ENCODE results near the gene PHLDA1.

DNA sequence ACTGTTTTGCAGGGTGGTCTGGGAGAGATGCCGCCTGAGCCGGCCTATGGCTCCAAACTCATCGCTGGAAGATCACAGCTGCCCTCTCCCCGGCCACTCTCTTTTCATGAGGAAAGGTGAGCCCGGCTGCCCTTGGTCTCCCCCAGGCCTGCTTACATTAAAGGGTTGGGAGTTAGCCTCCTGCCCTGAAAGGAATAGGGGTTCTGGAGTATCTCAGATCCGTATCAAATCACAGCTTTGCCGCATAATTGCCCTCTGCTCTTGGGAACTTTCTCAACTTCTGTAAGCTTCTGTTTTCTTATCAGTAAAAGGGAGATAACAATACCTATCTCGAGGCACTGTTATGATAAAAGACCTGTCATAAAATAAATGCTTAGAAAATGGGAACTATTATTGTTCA lies 17.6 kb downstream of the PHLDA1 start:
- TF ChIP-seq, protein P1, sequence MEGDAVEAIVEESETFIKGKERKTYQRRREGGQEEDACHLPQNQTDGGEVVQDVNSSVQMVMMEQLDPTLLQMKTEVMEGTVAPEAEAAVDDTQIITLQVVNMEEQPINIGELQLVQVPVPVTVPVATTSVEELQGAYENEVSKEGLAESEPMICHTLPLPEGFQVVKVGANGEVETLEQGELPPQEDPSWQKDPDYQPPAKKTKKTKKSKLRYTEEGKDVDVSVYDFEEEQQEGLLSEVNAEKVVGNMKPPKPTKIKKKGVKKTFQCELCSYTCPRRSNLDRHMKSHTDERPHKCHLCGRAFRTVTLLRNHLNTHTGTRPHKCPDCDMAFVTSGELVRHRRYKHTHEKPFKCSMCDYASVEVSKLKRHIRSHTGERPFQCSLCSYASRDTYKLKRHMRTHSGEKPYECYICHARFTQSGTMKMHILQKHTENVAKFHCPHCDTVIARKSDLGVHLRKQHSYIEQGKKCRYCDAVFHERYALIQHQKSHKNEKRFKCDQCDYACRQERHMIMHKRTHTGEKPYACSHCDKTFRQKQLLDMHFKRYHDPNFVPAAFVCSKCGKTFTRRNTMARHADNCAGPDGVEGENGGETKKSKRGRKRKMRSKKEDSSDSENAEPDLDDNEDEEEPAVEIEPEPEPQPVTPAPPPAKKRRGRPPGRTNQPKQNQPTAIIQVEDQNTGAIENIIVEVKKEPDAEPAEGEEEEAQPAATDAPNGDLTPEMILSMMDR (conservative IDR thresholded peaks at IDR 0.05; ENCODE audit: low read depth, low read length) = no peak
- no peak for TF ChIP-seq EZH2 (IDR thresholded peaks at IDR 0.05; ENCODE audit: borderline replicate concordance, low read depth, low read length, poor library complexity, severe bottlenecking)
